H1 (cell line): ENCODE results near the gene IQCK. TPM values are rescaled to one million over a fixed set of nuclear protein-coding genes. Genes with fewer than 3 reads are reported as not detected.

ENCODE experiments used
- EZH2 ChIP-seq: fragments of 200-600 bp; sonication (generic); IDR thresholded peaks from 2 replicates; pipeline ENCODE4 v1.7.1; 2012; ENCODE audit warnings: low read depth, mild to moderate bottlenecking, moderate library complexity, low read length, inconsistent platforms; ENCODE audit not compliant: severe bottlenecking
- MAFK ChIP-seq: IDR thresholded peaks from 2 replicates; pipeline ENCODE4 v1.6.1; 2012; ENCODE audit warnings: low read depth, mild to moderate bottlenecking, improper control_type of control experiment, low read length
- RAD21 ChIP-seq, 2 experiments: IDR thresholded peaks in 1 of 2; conservative IDR thresholded peaks in 1 of 2; 2 replicates each; pipeline ENCODE4 v1.6.1; 2011; ENCODE audit warnings: low read depth in 2 of 2, low read length in 2 of 2, improper control_type of control experiment in 1 of 2, inconsistent platforms in 1 of 2, mild to moderate bottlenecking in 1 of 2, moderate library complexity in 1 of 2
- SP2 ChIP-seq: IDR thresholded peaks from 2 replicates; pipeline ENCODE4 v1.6.1; 2012; ENCODE audit warnings: mild to moderate bottlenecking, low read length, inconsistent platforms
- TAF7 ChIP-seq: optimal IDR thresholded peaks from 2 replicates; pipeline ENCODE3; 2011; ENCODE audit warnings: low read depth, mild to moderate bottlenecking, inconsistent platforms, low read length, moderate library complexity, borderline replicate concordance
- polyA plus RNA-seq, 7 experiments: library from polyadenylated mRNA; depleted of rRNA in 3 of 7; stranded (reverse) in 5 of 7; unstranded in 2 of 7; fragments of >200 nt in 5 of 7; fragments of 200-250 nt in 2 of 7; gene quantifications; 1 replicate in 5 of 7; 2 replicates in 1 of 7; 4 replicates in 1 of 7; pipeline versions ENCODE4 v1.2.1 to v1.2.3, GENCODE V29; 2011 to 2013; ENCODE audit warnings: missing spikeins in 2 of 7, mixed read lengths in 2 of 7
- total RNA-seq: library from RNA; stranded (reverse); fragmentation: NEBNext Ultra II Directional; extraction: Animal tissue kit (Norgen Biotek cat#: 25700); gene quantifications from 2 replicates; pipeline ENCODE4 v1.2.1, GENCODE V29; 2021
- TF ChIP-seq, protein P1 (sequence below): fragments of 300-600 bp; sonication (generic); IDR thresholded peaks from 2 replicates; pipeline ENCODE4 v1.7.1; 2012; ENCODE audit warnings: low read length, moderate library complexity, mild to moderate bottlenecking, inconsistent platforms; ENCODE audit not compliant: insufficient replicate concordance
- TF ChIP-seq, protein P2 (sequence below), 3 experiments: IDR thresholded peaks; 1 replicate in 2 of 3; 2 replicates in 1 of 3; pipeline versions ENCODE4 v1.5.1 to v1.6.1; 2011; ENCODE audit warnings: low read length in 3 of 3, mild to moderate bottlenecking in 3 of 3, inconsistent platforms in 2 of 3, low read depth in 1 of 3, moderate library complexity in 1 of 3; ENCODE audit not compliant: insufficient read depth in 1 of 3; ENCODE audit errors: control extremely low read depth in 1 of 3
- TF ChIP-seq, protein P3 (sequence below): IDR thresholded peaks from 2 replicates; pipeline ENCODE4 v1.6.1; 2012; ENCODE audit warnings: inconsistent platforms

IQCK gene
- total and polyA plus RNA-seq, 2 of the 8 experiments (the other 6 are each of a cell fraction or from before 2014, with no cell fraction given): 6.2 to 9.3 TPM

DNA sequence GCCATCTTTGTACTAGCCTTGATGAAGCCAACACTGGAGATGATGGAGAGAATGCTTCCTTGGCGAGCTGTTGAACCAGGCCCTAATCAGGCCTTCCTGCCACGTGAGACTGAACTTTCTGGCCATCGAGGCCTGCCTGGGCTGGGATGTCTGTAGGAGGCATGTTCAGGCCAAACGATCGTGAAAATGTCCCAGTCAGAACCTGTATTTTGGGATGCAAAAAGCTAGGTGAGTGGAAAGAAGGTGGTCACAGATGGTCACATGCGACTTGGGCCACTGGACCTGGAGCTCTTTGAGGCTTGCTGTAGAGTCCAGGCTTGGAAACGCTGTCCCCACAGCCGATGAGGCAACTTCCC is 12.9 kb upstream of the IQCK start (continued):
- TF ChIP-seq, protein P1, sequence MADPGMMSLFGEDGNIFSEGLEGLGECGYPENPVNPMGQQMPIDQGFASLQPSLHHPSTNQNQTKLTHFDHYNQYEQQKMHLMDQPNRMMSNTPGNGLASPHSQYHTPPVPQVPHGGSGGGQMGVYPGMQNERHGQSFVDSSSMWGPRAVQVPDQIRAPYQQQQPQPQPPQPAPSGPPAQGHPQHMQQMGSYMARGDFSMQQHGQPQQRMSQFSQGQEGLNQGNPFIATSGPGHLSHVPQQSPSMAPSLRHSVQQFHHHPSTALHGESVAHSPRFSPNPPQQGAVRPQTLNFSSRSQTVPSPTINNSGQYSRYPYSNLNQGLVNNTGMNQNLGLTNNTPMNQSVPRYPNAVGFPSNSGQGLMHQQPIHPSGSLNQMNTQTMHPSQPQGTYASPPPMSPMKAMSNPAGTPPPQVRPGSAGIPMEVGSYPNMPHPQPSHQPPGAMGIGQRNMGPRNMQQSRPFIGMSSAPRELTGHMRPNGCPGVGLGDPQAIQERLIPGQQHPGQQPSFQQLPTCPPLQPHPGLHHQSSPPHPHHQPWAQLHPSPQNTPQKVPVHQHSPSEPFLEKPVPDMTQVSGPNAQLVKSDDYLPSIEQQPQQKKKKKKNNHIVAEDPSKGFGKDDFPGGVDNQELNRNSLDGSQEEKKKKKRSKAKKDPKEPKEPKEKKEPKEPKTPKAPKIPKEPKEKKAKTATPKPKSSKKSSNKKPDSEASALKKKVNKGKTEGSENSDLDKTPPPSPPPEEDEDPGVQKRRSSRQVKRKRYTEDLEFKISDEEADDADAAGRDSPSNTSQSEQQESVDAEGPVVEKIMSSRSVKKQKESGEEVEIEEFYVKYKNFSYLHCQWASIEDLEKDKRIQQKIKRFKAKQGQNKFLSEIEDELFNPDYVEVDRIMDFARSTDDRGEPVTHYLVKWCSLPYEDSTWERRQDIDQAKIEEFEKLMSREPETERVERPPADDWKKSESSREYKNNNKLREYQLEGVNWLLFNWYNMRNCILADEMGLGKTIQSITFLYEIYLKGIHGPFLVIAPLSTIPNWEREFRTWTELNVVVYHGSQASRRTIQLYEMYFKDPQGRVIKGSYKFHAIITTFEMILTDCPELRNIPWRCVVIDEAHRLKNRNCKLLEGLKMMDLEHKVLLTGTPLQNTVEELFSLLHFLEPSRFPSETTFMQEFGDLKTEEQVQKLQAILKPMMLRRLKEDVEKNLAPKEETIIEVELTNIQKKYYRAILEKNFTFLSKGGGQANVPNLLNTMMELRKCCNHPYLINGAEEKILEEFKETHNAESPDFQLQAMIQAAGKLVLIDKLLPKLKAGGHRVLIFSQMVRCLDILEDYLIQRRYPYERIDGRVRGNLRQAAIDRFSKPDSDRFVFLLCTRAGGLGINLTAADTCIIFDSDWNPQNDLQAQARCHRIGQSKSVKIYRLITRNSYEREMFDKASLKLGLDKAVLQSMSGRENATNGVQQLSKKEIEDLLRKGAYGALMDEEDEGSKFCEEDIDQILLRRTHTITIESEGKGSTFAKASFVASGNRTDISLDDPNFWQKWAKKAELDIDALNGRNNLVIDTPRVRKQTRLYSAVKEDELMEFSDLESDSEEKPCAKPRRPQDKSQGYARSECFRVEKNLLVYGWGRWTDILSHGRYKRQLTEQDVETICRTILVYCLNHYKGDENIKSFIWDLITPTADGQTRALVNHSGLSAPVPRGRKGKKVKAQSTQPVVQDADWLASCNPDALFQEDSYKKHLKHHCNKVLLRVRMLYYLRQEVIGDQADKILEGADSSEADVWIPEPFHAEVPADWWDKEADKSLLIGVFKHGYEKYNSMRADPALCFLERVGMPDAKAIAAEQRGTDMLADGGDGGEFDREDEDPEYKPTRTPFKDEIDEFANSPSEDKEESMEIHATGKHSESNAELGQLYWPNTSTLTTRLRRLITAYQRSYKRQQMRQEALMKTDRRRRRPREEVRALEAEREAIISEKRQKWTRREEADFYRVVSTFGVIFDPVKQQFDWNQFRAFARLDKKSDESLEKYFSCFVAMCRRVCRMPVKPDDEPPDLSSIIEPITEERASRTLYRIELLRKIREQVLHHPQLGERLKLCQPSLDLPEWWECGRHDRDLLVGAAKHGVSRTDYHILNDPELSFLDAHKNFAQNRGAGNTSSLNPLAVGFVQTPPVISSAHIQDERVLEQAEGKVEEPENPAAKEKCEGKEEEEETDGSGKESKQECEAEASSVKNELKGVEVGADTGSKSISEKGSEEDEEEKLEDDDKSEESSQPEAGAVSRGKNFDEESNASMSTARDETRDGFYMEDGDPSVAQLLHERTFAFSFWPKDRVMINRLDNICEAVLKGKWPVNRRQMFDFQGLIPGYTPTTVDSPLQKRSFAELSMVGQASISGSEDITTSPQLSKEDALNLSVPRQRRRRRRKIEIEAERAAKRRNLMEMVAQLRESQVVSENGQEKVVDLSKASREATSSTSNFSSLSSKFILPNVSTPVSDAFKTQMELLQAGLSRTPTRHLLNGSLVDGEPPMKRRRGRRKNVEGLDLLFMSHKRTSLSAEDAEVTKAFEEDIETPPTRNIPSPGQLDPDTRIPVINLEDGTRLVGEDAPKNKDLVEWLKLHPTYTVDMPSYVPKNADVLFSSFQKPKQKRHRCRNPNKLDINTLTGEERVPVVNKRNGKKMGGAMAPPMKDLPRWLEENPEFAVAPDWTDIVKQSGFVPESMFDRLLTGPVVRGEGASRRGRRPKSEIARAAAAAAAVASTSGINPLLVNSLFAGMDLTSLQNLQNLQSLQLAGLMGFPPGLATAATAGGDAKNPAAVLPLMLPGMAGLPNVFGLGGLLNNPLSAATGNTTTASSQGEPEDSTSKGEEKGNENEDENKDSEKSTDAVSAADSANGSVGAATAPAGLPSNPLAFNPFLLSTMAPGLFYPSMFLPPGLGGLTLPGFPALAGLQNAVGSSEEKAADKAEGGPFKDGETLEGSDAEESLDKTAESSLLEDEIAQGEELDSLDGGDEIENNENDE: no peak
- TF ChIP-seq RAD21 (IDR thresholded peaks at IDR 0.05 in 1 of 2, conservative IDR thresholded peaks at IDR 0.05 in 1 of 2; ENCODE audit: low read depth in 2 of 2, low read length in 2 of 2) (no peak), TAF7 (no peak), EZH2 (no peak), SP2 (no peak), MAFK (no peak)
- TF ChIP-seq, protein P2, sequence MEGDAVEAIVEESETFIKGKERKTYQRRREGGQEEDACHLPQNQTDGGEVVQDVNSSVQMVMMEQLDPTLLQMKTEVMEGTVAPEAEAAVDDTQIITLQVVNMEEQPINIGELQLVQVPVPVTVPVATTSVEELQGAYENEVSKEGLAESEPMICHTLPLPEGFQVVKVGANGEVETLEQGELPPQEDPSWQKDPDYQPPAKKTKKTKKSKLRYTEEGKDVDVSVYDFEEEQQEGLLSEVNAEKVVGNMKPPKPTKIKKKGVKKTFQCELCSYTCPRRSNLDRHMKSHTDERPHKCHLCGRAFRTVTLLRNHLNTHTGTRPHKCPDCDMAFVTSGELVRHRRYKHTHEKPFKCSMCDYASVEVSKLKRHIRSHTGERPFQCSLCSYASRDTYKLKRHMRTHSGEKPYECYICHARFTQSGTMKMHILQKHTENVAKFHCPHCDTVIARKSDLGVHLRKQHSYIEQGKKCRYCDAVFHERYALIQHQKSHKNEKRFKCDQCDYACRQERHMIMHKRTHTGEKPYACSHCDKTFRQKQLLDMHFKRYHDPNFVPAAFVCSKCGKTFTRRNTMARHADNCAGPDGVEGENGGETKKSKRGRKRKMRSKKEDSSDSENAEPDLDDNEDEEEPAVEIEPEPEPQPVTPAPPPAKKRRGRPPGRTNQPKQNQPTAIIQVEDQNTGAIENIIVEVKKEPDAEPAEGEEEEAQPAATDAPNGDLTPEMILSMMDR (IDR thresholded peaks at IDR 0.05; ENCODE audit: control extremely low read depth in 1 of 3, insufficient read depth in 1 of 3, low read depth in 1 of 3, low read length in 3 of 3): no peak
- TF ChIP-seq, protein P3, sequence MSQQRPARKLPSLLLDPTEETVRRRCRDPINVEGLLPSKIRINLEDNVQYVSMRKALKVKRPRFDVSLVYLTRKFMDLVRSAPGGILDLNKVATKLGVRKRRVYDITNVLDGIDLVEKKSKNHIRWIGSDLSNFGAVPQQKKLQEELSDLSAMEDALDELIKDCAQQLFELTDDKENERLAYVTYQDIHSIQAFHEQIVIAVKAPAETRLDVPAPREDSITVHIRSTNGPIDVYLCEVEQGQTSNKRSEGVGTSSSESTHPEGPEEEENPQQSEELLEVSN: no peak
